ENCODE data around the gene GALNT5. TPM values are rescaled to one million over a fixed set of nuclear protein-coding genes. Genes with fewer than 3 reads are reported as not detected.

The GALNT5 gene
- total and polyA plus RNA-seq, 2 donors (not counting 3 experiments of a cell fraction or from before 2014, with no cell fraction given) = not detected

DNA sequence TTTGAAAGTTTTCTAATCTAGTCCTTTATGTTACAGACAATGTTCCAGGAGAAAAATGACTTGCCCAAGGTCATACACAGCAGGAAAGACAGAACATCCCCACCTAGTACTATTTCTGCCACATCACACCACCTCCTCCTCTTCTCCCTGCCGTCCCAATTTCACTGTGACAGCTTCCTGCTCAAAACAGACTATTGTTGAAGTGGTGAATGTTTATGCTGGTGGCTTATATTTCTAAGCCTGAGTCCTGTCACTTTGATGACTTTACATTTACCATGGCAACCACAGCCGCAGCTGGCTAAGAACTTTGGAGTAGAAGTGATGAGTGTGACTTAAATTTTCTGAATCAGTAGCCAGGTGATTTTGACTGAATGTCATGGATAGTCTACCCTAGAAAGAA, 10.0 kb downstream of the GALNT5 start:
- Histone ChIP-seq H3K4me1 (ENCODE audit: control insufficient read depth, extremely low read depth, insufficient read depth, low read length) (no peaks in the 10 kb centered on the region), H2AFZ (ENCODE audit: low read depth, low read length) (no peak overlapping the region), H3K27me3 (ENCODE audit: control insufficient read depth in 2 of 2, insufficient read depth in 2 of 2, low read length in 2 of 2) (no peaks in the 10 kb centered on the region), H3K9me3 (replicated peaks; ENCODE audit: control insufficient read depth, insufficient read depth, low read length) (no peaks in the 10 kb centered on the region), H3K4me2 (ENCODE audit: insufficient read depth, low read length) (no peak overlapping the region), H3K36me3 (ENCODE audit: control insufficient read depth in 2 of 2, extremely low read depth in 1 of 2, insufficient read depth in 2 of 2, low read length in 2 of 2) (no peaks in the 10 kb centered on the region), H3K9me1 (replicated peaks; ENCODE audit: control insufficient read depth, extremely low read depth, insufficient read depth, low read length) (no peaks in the 10 kb centered on the region), H4K20me1 (replicated peaks; ENCODE audit: control insufficient read depth, extremely low read depth, insufficient read depth, low read length) (no peaks in the 10 kb centered on the region), H3K4me3 (replicated peaks in 1 of 3; ENCODE audit: insufficient read depth in 1 of 3, low read depth in 1 of 3, low read length in 3 of 3) (no peak overlapping the region), H3K79me2 (ENCODE audit: control insufficient read depth, insufficient read depth, low read length) (no peaks in the 10 kb centered on the region), H3K27ac (ENCODE audit: insufficient read depth, low read depth, low read length) (no peak overlapping the region), H3K9ac (replicated peaks; ENCODE audit: extremely low read depth, insufficient read depth, low read length) (no peak overlapping the region)
- ChIA-PET CTCF (no interaction called here), POLR2A (no interaction called here)
- TF ChIP-seq POLR2AphosphoS5 (IDR thresholded peaks at IDR 0.05; ENCODE audit: insufficient read depth, low read depth, low read length) (no peak), FOS (IDR thresholded peaks at IDR 0.05; ENCODE audit: borderline replicate concordance, insufficient read depth, low read length) (no peak), POLR2A (IDR thresholded peaks at IDR 0.05; ENCODE audit: low read depth, low read length) (no peak)
- DNase-seq (ENCODE audit: low read depth, low spot score) (no peak), FAIRE-seq (no peak)
- no TSS peak for BruUV-seq (replicated peaks)
- intact Hi-C loops (cut with micrococcal nuclease) (no loop called here), dilution Hi-C loops (cut with MboI; ENCODE audit: extremely low pct_ligation_motif_present, low sequenced_read_pairs) (no loop called here)

DNA sequence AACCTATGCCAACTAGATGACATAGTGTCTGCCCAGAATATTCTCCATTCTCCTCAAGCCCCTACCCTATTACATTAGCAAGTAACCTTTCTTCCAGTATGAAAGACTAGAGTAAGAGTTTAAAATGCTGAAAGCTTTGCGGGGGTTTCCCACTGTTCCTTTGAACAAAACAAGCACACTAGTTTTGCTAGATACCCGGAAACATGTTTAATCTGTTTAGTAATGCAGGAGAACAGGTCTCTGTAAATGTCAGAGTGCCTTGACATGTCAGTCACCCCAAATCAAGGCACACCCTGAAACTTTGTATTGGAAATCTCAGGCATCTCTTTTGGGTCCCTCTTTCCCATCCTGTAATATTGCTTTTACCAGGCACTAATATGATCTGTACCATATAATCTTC, 11.6 kb downstream of the GALNT5 start:
- no peak overlapping the region for H3K27ac ChIP-seq (ENCODE audit: insufficient read depth, low read depth, low read length)
- H3K9me3 ChIP-seq (replicated peaks; ENCODE audit: control insufficient read depth, insufficient read depth, low read length) = no peaks in the 10 kb centered on the region
- H3K4me1 ChIP-seq (ENCODE audit: control insufficient read depth, extremely low read depth, insufficient read depth, low read length) = no peaks in the 10 kb centered on the region
- no peaks in the 10 kb centered on the region for H3K9me1 ChIP-seq (replicated peaks; ENCODE audit: control insufficient read depth, extremely low read depth, insufficient read depth, low read length)
- no peak overlapping the region for H2AFZ ChIP-seq (ENCODE audit: low read depth, low read length)
- H4K20me1 ChIP-seq (replicated peaks; ENCODE audit: control insufficient read depth, extremely low read depth, insufficient read depth, low read length) = no peaks in the 10 kb centered on the region
- TF ChIP-seq, protein P1, sequence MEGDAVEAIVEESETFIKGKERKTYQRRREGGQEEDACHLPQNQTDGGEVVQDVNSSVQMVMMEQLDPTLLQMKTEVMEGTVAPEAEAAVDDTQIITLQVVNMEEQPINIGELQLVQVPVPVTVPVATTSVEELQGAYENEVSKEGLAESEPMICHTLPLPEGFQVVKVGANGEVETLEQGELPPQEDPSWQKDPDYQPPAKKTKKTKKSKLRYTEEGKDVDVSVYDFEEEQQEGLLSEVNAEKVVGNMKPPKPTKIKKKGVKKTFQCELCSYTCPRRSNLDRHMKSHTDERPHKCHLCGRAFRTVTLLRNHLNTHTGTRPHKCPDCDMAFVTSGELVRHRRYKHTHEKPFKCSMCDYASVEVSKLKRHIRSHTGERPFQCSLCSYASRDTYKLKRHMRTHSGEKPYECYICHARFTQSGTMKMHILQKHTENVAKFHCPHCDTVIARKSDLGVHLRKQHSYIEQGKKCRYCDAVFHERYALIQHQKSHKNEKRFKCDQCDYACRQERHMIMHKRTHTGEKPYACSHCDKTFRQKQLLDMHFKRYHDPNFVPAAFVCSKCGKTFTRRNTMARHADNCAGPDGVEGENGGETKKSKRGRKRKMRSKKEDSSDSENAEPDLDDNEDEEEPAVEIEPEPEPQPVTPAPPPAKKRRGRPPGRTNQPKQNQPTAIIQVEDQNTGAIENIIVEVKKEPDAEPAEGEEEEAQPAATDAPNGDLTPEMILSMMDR (IDR thresholded peaks at IDR 0.05; ENCODE audit: extremely low read depth in 1 of 2, insufficient read depth in 1 of 2, low read depth in 1 of 2, low read length in 2 of 2) = no peak
- TF ChIP-seq, protein P2, sequence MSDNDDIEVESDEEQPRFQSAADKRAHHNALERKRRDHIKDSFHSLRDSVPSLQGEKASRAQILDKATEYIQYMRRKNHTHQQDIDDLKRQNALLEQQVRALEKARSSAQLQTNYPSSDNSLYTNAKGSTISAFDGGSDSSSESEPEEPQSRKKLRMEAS (IDR thresholded peaks at IDR 0.05; ENCODE audit: insufficient read depth, insufficient read length) = no peak
- no peak for TF ChIP-seq POLR2AphosphoS5 (IDR thresholded peaks at IDR 0.05; ENCODE audit: insufficient read depth, low read depth, low read length)
- no peak for TF ChIP-seq MYC (IDR thresholded peaks at IDR 0.05; ENCODE audit: low read depth, low read length)
- TF ChIP-seq GATA2 (IDR thresholded peaks at IDR 0.05; ENCODE audit: insufficient read depth, insufficient read length, low read depth, low read length) = no peak
- no peak for TF ChIP-seq POLR2A (IDR thresholded peaks at IDR 0.05; ENCODE audit: low read depth, low read length)
- TF ChIP-seq EZH2 (IDR thresholded peaks at IDR 0.05; ENCODE audit: borderline replicate concordance, low read depth, low read length, severe bottlenecking) = no peak
- TF ChIP-seq JUN (IDR thresholded peaks at IDR 0.05; ENCODE audit: borderline replicate concordance, insufficient read depth, insufficient read length, low read depth) = no peak
- TF ChIP-seq FOS (IDR thresholded peaks at IDR 0.05; ENCODE audit: borderline replicate concordance, insufficient read depth, low read length) = no peak
- ChIA-PET POLR2A (no interaction called here), CTCF (no interaction called here)
- H3K9ac ChIP-seq (replicated peaks; ENCODE audit: extremely low read depth, insufficient read depth, low read length) = no peak overlapping the region
- H3K79me2 ChIP-seq (ENCODE audit: control insufficient read depth, insufficient read depth, low read length) = no peaks in the 10 kb centered on the region
- DNase-seq (ENCODE audit: low read depth, low spot score) (no peak), FAIRE-seq (no peak)
- intact Hi-C loops (cut with micrococcal nuclease) = no loop called here
- no peaks in the 10 kb centered on the region for H3K36me3 ChIP-seq (ENCODE audit: control insufficient read depth in 2 of 2, extremely low read depth in 1 of 2, insufficient read depth in 2 of 2, low read length in 2 of 2)
- dilution Hi-C loops (cut with MboI; ENCODE audit: extremely low pct_ligation_motif_present, low sequenced_read_pairs) = no loop called here
- H3K4me3 ChIP-seq (replicated peaks in 1 of 3; ENCODE audit: insufficient read depth in 1 of 3, low read depth in 1 of 3, low read length in 3 of 3) = no peak overlapping the region
- no peak overlapping the region for H3K4me2 ChIP-seq (ENCODE audit: insufficient read depth, low read length)
- H3K27me3 ChIP-seq (ENCODE audit: control insufficient read depth in 2 of 2, insufficient read depth in 2 of 2, low read length in 2 of 2) = no peaks in the 10 kb centered on the region
- no TSS peak for BruUV-seq (replicated peaks)
